Measurements from ENCODE around the gene AP1G1. TPM values are rescaled to one million over a fixed set of nuclear protein-coding genes. Genes with fewer than 3 reads are reported as not detected.
"Not testable (repeated sequence)": the region's sequence is repeated elsewhere in the genome, so short reads cannot be mapped to it uniquely, and the experiment has no call there.

Gene AP1G1
- total RNA-seq, 1 donor from 2014 or later: 104 TPM

- TF ChIP-seq, protein P1, sequence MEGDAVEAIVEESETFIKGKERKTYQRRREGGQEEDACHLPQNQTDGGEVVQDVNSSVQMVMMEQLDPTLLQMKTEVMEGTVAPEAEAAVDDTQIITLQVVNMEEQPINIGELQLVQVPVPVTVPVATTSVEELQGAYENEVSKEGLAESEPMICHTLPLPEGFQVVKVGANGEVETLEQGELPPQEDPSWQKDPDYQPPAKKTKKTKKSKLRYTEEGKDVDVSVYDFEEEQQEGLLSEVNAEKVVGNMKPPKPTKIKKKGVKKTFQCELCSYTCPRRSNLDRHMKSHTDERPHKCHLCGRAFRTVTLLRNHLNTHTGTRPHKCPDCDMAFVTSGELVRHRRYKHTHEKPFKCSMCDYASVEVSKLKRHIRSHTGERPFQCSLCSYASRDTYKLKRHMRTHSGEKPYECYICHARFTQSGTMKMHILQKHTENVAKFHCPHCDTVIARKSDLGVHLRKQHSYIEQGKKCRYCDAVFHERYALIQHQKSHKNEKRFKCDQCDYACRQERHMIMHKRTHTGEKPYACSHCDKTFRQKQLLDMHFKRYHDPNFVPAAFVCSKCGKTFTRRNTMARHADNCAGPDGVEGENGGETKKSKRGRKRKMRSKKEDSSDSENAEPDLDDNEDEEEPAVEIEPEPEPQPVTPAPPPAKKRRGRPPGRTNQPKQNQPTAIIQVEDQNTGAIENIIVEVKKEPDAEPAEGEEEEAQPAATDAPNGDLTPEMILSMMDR (IDR thresholded peaks at IDR 0.05; ENCODE audit: unreplicated experiment): no peak
Observed at GRCh38 chr16:71794943-71795342, 13.7 kb downstream of the AP1G1 start.

DNA sequence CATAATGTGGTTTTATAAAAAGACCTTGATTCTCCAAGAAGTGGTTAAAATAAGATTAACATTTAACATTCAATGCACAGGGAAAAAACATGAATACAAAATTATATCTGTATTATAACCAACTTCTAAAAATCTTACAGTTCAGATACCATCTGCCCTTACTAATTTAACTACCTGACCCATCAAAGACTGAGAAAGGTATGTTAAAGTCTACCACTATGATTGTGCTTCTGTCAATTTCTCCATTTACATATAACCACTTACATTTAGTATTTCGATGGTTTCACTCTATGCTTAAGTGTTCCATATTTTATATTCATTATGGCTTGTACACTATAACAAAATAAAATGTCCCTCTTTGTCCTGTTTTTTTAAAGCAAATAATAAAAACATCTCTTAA is 14.6 kb downstream of the AP1G1 start:
- TF ChIP-seq, protein P1 (IDR thresholded peaks at IDR 0.05; ENCODE audit: unreplicated experiment): no peak
- Mint-ChIP-seq H3K27me3 (ENCODE audit: unreplicated experiment) (no peaks in the 10 kb centered on the region), H3K4me3 (ENCODE audit: unreplicated experiment) (no peak overlapping the region), H3K36me3 (ENCODE audit: low read depth, unreplicated experiment) (peaks cover 2% of the 10 kb centered on the region), H3K9me3 (ENCODE audit: unreplicated experiment) (no peaks in the 10 kb centered on the region), H3K27ac (ENCODE audit: unreplicated experiment) (no peak overlapping the region), H3K4me1 (ENCODE audit: unreplicated experiment) (peaks cover 15% of the 10 kb centered on the region)
- DNase-seq (ENCODE audit: low spot score): no peak

More at GRCh38 chr16:71794943-71795342, 13.7 kb downstream of the AP1G1 start:
- Mint-ChIP-seq H3K27ac (ENCODE audit: unreplicated experiment) (peak overlapping the region; percentile 22), H3K36me3 (ENCODE audit: low read depth, unreplicated experiment) (no peaks in the 10 kb centered on the region), H3K4me3 (ENCODE audit: unreplicated experiment) (no peak overlapping the region), H3K9me3 (ENCODE audit: unreplicated experiment) (no peaks in the 10 kb centered on the region), H3K4me1 (ENCODE audit: unreplicated experiment) (peaks cover 15% of the 10 kb centered on the region), H3K27me3 (ENCODE audit: unreplicated experiment) (no peaks in the 10 kb centered on the region)
- DNase-seq (ENCODE audit: low spot score): no peak

- H3K36me3 Mint-ChIP-seq (ENCODE audit: low read depth, unreplicated experiment): peaks cover 8% of the 10 kb centered on the region
- DNase-seq (ENCODE audit: low spot score): no peak
- H3K9me3 Mint-ChIP-seq (ENCODE audit: unreplicated experiment): no peaks in the 10 kb centered on the region
- peaks cover 15% of the 10 kb centered on the region for H3K4me1 Mint-ChIP-seq (ENCODE audit: unreplicated experiment)
- peak overlapping the region; percentile 17 for H3K27ac Mint-ChIP-seq (ENCODE audit: unreplicated experiment)
- H3K27me3 Mint-ChIP-seq (ENCODE audit: unreplicated experiment): no peaks in the 10 kb centered on the region
- TF ChIP-seq, protein P1 (IDR thresholded peaks at IDR 0.05; ENCODE audit: unreplicated experiment): no peak
- H3K4me3 Mint-ChIP-seq (ENCODE audit: unreplicated experiment): no peak overlapping the region
Observed at GRCh38 chr16:71792176-71792575, 16.5 kb downstream of the AP1G1 start.

DNA sequence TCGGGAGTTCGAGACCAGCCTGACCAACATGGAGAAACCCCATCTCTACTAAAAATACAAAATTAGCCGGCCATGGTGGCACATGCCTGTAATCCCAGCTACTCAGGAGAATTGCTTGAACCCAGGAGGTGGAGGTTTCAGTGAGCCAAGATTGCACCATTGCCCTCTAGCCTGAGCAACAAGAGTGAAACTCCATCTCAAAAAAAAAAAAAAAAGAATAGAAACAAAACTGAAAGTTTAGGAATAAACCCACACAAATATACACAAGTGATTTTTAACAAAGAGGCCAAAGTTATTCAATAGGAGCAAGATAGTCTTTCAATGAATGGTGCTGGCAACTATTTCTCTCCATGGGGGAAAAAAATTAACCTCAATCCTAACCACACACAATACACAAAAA is 18.3 kb downstream of the AP1G1 start:
- H3K4me1 Mint-ChIP-seq (ENCODE audit: unreplicated experiment): peaks cover 15% of the 10 kb centered on the region
- not testable (repeated sequence) for DNase-seq (ENCODE audit: low spot score); H3K27ac Mint-ChIP-seq (ENCODE audit: unreplicated experiment); H3K4me3 Mint-ChIP-seq (ENCODE audit: unreplicated experiment); H3K36me3 Mint-ChIP-seq (ENCODE audit: low read depth, unreplicated experiment); H3K9me3 Mint-ChIP-seq (ENCODE audit: unreplicated experiment); H3K27me3 Mint-ChIP-seq (ENCODE audit: unreplicated experiment)

GRCh38 chr16:71789136-71789535 is 19.5 kb downstream of the AP1G1 start:
- H3K27me3 Mint-ChIP-seq (ENCODE audit: unreplicated experiment): no peaks in the 10 kb centered on the region
- no peak overlapping the region for H3K27ac Mint-ChIP-seq (ENCODE audit: unreplicated experiment)
- no peak for DNase-seq (ENCODE audit: low spot score)
- peaks cover 10% of the 10 kb centered on the region for H3K36me3 Mint-ChIP-seq (ENCODE audit: low read depth, unreplicated experiment)
- H3K4me3 Mint-ChIP-seq (ENCODE audit: unreplicated experiment): peak overlapping the region; percentile 9
- no peaks in the 10 kb centered on the region for H3K9me3 Mint-ChIP-seq (ENCODE audit: unreplicated experiment)
- TF ChIP-seq, protein P1 (IDR thresholded peaks at IDR 0.05; ENCODE audit: unreplicated experiment): no peak
- peaks cover 15% of the 10 kb centered on the region for H3K4me1 Mint-ChIP-seq (ENCODE audit: unreplicated experiment)
